Right ventricle myocardium superior (tissue), 1 donor: ENCODE measurements around the gene PHACTR2. TPM values are rescaled to one million over a fixed set of nuclear protein-coding genes. Genes with fewer than 3 reads are reported as not detected.
A peak's percentile ranks its signal among the peaks of the same experiment; 100 is the strongest.
"Not testable (repeated sequence)": the region's sequence is repeated elsewhere in the genome, so short reads cannot be mapped to it uniquely, and the experiment has no call there.

Experiments
- ATAC-seq: fragments of 200-7000 bp; cut with Tn5 transposase; one replicate; pipeline ENCODE4 v1.9.1; 2020; ENCODE audit warnings: mild to moderate bottlenecking; ENCODE audit not compliant: poor library complexity
- DNase-seq: peaks from one replicate; pipeline ENCODE4 v3.0.0-alpha.2; 2020
- intact Hi-C: fragments of 100-400 bp; cut with DNase I; formaldehyde crosslinking; loops from one replicate; pipeline ENCODE4 v1.11.2; 2022
- total RNA-seq: library from RNA; stranded (reverse); fragmentation: NEBNext Ultra II Directional; extraction: Animal tissue kit (Norgen Biotek cat#: 25700); gene quantifications from one replicate; pipeline ENCODE4 v1.2.1, GENCODE V29; 2021
- donor health status: DM: no; HTN: yes; CAD: no; lungs with severe emphysema.

PHACTR2 gene
- total RNA-seq, 1 donor from 2014 or later: 70.0 TPM

- ATAC-seq (no peak), DNase-seq (no peak)
- intact Hi-C loops: no loop called here
These were observed 158.4 kb downstream of the PHACTR2 start for GRCh38 chr6:143836150-143836549.

GRCh38 chr6:143838395-143838794 lies 160.6 kb downstream of the PHACTR2 start:
- DNase-seq: no peak
- intact Hi-C loops: no loop called here

GRCh38 chr6:143839196-143839595 lies 161.4 kb downstream of the PHACTR2 start:
- ATAC-seq: no peak
- intact Hi-C loops: no loop called here
- no peak for DNase-seq

More at GRCh38 chr6:143838395-143838794, 160.6 kb downstream of the PHACTR2 start:
- ATAC-seq: no peak

GRCh38 chr6:143840595-143841265 lies 163.0 kb downstream of the PHACTR2 start:
- intact Hi-C loops: loop anchor here (5.0 kb wide), 1 partner anchor 263 kb away; no protein-coding TSS in a partner anchor

GRCh38 chr6:143842461-143842901 lies 164.7 kb downstream of the PHACTR2 start:
- intact Hi-C loops: loop anchor here (5.0 kb wide), 1 partner anchor 265 kb away; no protein-coding TSS in a partner anchor
- DNase-seq: no peak
- peak; percentile 49 for ATAC-seq

More at GRCh38 chr6:143840595-143841265, 163.0 kb downstream of the PHACTR2 start:
- no peak for ATAC-seq
- DNase-seq: no peak

- peak; percentile 100 for ATAC-seq
- intact Hi-C loops: loop anchor here (5.0 kb wide), 1 partner anchor 266 kb away; no protein-coding TSS in a partner anchor
- peak; percentile 98 for DNase-seq
These were observed 165.3 kb downstream of the PHACTR2 start, which contains the start of gene LTV1 for GRCh38 chr6:143842902-143843676. TSS of gene LTV1 (plus strand) at chr6:143843338. CDS start at chr6:143843478, 140 bp downstream.

GRCh38 chr6:143843677-143843999 lies 165.9 kb downstream of the PHACTR2 start:
- no peak for DNase-seq
- ATAC-seq: no peak
- intact Hi-C loops: loop anchor here (5.0 kb wide), 1 partner anchor 266 kb away; no protein-coding TSS in a partner anchor

- no peak for ATAC-seq
- no peak for DNase-seq
- intact Hi-C loops: loop anchor here (5.0 kb wide), 1 partner anchor 267 kb away; no protein-coding TSS in a partner anchor
These were observed 166.2 kb downstream of the PHACTR2 start for GRCh38 chr6:143844006-143844405.

GRCh38 chr6:143845033-143845432 lies 167.3 kb downstream of the PHACTR2 start:
- intact Hi-C loops: no loop called here
- DNase-seq (no peak), ATAC-seq (no peak)

GRCh38 chr6:143851706-143852105 lies 173.9 kb downstream of the PHACTR2 start:
- DNase-seq, ATAC-seq, intact Hi-C loops: not testable (repeated sequence)

GRCh38 chr6:143855057-143855456 lies 177.3 kb downstream of the PHACTR2 start:
- intact Hi-C loops, ATAC-seq, DNase-seq: not testable (repeated sequence)

- intact Hi-C loops, DNase-seq, ATAC-seq: not testable (repeated sequence)
These were observed 179.0 kb downstream of the PHACTR2 start for GRCh38 chr6:143856762-143857161.

- DNase-seq (no peak), ATAC-seq (no peak)
- intact Hi-C loops: no loop called here
These were observed 179.9 kb downstream of the PHACTR2 start for GRCh38 chr6:143857651-143858050.

- DNase-seq (no peak), ATAC-seq (no peak)
- intact Hi-C loops: no loop called here
These were observed 182.3 kb downstream of the PHACTR2 start for GRCh38 chr6:143859891-143860660.

- ATAC-seq (no peak), DNase-seq (no peak)
- intact Hi-C loops: no loop called here
These were observed 186.0 kb downstream of the PHACTR2 start for GRCh38 chr6:143863771-143864170.

- DNase-seq (no peak), ATAC-seq (no peak)
- intact Hi-C loops: no loop called here
These were observed 186.5 kb downstream of the PHACTR2 start, which contains the start of gene ZC2HC1B for GRCh38 chr6:143864234-143864633. TSS of gene ZC2HC1B (plus strand) at chr6:143864474. CDS start at chr6:143864540, 66 bp downstream.

- DNase-seq (no peak), ATAC-seq (no peak)
- intact Hi-C loops: no loop called here
These were observed 189.5 kb downstream of the PHACTR2 start for GRCh38 chr6:143867236-143867635.

GRCh38 chr6:143868808-143869207 lies 191.0 kb downstream of the PHACTR2 start:
- intact Hi-C loops, ATAC-seq, DNase-seq: not testable (repeated sequence)
